ENCODE data around the gene FAM78B.

FAM78B gene

DNA sequence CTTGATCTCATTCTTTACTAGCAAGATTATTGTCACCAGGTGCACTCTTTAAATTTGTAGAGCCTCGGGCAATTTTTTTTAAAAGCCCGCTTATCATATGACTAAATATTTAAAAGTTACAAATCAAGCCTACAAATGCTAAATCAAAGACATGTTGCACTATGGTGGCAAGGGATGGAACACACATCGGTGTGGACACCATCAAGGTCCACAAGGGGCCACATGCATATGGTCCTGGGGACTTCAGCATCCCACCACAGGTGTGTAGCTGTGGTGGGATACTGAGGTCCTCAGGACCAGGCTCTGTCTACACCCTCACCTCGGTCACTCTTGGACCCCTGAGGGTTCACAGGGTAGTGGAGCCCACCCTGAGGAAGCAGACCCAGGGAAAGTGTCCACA lies 45.8 kb downstream of the FAM78B start:
- H3K4me3 ChIP-seq (ENCODE audit: low read depth, low read length), result no peak overlapping the region

- no peak overlapping the region for H3K4me3 ChIP-seq (ENCODE audit: low read depth, low read length)
Measured at GRCh38 chr1:166120281-166120680, 46.5 kb downstream of the FAM78B start.

DNA sequence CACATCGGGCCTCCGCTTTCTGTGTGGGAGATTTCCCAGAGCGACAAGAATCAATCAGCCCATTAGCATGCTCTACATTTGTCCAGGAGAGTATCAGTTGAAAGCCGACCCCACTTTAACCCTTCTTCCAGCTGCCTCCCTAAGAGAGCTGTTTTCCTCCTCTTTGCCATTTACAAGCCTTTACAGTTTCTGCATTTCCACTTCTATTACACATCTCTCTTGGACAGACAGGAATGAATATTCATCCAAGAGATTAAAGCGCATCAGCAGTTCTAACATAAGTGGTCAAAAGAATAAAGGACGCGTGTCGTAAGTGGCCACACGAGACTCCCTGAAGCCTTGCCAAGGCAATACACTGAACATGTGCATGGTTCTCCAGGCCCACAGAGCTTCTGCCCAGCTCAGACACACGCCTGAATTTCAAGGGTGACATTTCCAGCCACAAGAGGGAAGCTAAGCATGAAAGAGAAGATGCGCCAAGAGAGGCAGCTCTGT lies 47.3 kb downstream of the FAM78B start:
- no peak overlapping the region for H3K4me3 ChIP-seq (ENCODE audit: low read depth, low read length)

DNA sequence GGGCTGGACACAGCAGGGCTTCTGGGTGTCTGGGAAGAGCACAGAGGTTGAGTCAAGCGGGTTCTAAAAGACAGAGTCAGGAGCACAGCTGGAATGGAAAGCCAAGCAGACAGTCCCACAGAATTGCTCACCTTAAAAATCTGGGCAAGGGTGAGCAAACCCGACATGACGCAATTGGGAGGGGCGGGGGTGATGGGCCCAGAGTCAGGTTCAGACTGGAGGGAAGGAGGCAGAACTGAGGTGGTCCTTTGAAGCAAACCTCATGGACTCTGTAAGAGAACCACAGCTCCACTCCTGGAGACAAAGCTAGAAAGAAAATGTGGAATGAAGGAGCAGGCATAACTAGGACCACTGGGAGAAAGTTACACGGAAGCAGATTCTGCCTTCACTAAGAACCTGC lies 49.0 kb downstream of the FAM78B start:
- H3K4me3 ChIP-seq (ENCODE audit: low read depth, low read length), result no peak overlapping the region

DNA sequence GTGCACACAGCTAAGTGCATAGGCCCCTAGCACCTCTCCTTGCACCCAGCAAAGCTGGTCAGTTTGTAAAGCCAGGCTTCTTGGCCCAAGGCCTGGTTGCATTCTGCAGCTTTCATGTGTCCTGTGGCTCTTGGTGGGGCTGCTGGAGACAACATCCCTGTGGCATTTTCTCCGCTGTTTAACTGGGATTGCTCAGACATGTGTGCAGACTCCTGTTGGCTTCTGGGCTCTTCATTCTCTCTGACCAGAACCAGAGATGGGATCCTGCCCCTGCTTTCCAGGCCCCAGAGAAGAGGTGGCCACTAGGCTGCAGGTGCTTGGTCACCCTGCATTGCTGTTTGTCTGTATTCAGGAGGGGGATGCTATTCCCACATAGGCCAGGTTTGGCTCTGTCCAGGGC lies 50.8 kb downstream of the FAM78B start:
- H3K4me3 ChIP-seq (ENCODE audit: low read depth, low read length), result no peak overlapping the region

- no peak overlapping the region for H3K4me3 ChIP-seq (ENCODE audit: low read depth, low read length)
Measured at GRCh38 chr1:166114419-166114818, 52.4 kb downstream of the FAM78B start.

GRCh38 chr1:166113630-166114029 lies 53.2 kb downstream of the FAM78B start:
- no peak overlapping the region for H3K4me3 ChIP-seq (ENCODE audit: low read depth, low read length)

DNA sequence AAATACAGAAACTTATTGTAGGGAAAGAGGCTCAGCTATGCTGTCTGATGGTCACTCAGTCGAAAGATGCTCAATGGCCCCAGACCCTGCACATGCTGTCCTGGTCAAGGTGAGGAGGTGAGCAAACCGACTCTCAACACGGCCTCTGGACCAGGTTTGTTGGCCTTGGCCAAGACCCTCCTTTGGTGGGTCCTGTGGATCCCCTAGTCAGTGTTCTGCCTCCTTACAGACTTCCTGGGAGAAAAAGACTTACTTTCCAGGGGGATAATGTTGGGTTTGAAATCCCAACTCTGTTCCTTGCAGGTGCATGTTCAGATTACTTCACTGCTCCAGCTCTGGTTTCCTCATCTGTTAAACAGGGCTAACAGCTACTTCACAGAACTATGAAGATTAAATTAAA lies 53.8 kb downstream of the FAM78B start:
- H3K4me3 ChIP-seq (ENCODE audit: low read depth, low read length), result no peak overlapping the region

DNA sequence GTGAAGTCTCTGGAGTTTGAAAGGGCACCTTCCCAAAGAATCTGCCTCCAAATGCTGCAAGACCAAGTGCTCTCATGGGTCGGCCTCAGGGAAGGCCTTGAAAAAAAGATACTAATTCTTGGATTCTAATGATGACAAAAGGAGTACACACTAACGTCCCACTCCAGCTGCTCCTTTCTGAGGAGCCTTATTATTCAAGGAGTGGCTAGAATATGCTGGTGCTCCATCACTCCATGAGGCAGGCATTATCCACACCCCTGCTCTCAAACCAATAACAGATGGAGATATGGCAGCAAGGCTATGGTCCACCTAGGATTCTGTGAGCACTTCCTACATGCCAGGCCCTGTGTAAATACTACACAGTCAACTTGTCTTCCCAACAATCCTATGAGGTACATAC lies 54.4 kb downstream of the FAM78B start:
- H3K4me3 ChIP-seq (ENCODE audit: low read depth, low read length), result no peak overlapping the region

GRCh38 chr1:166111430-166111829 lies 55.4 kb downstream of the FAM78B start:
- no peak overlapping the region for H3K4me3 ChIP-seq (ENCODE audit: low read depth, low read length)

GRCh38 chr1:166090244-166090643 lies 76.6 kb downstream of the FAM78B start:
- no peak overlapping the region for H3K4me3 ChIP-seq (ENCODE audit: low read depth, low read length)

DNA sequence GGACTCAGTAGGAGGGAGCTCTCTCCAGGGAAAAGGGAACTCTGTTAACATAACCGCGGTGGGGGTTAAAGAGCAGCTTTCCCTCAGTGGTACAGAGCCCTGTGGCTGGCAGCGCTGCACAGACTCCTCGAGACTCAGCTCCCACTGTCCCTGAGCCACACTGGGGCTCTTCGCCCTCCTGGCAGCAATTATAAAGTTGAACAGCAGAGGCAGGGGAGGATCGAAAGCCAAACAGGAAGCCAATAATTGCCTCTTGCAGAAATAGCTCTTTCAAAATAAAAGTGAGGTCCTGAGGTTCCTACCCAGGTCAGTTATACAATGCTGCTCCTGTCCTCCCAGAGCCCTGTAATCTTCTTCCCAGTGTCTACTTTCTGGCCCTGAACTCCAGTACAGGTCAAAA lies 77.0 kb downstream of the FAM78B start:
- no peak overlapping the region for H3K4me3 ChIP-seq (ENCODE audit: low read depth, low read length)

DNA sequence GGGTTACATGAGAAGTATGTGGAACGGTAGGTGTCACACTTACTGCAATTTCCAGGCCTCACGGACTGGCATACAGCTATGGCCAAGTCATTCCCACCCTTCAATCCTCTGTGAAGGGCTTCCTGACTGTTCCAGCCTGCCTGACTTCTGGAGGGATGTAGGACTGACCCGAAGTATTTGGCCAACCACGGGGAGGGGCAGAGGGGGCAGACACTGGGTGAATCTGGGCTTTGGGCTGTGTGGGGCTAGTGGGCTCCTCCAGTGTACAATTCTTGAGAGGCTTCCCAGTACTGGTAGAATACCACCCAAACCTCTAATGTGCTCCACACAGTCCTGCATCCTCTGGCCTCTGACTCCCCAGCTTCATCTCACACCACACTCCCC lies 78.2 kb downstream of the FAM78B start:
- H3K4me3 ChIP-seq (ENCODE audit: low read depth, low read length), result no peak overlapping the region

- no peak overlapping the region for H3K4me3 ChIP-seq (ENCODE audit: low read depth, low read length)
Measured at GRCh38 chr1:166087734-166088571, 78.8 kb downstream of the FAM78B start.

DNA sequence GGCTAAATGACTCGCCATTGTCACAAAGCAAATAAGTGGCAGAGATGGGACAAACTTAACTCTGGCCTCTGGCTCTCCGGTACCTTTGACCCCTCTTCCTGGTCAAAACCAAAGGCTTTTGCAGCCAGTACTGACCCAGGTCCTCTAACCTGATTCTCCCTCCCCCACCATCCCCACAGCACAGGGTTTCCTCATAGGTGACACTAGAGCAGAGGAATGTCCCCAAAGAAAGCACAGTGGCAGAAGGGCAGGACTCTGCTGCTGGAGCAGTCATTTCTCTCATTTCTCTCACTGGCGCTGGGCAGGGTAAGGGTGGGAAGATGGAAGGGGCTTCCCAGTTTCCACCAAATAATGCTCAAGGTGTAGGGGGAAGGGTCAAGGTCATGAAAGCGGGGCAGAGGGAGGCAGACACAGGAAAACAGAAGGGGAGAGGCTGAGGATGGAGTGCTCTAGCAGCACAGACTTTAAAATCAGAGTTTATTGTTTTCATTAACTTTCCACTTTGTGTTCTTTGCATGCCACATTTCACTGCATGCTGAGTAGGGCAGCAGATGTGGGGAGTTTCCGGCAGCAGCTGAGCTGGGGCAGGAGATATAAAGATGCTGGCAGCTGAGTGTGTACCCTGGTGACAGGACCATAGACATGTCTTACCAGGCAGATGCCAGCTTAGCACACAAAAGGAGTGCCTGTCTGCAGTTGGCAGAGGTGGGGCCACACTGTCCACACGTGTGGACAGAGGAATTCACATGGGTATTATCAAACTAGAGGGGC lies 80.5 kb downstream of the FAM78B start:
- H3K4me3 ChIP-seq (ENCODE audit: low read depth, low read length), result no peak overlapping the region

DNA sequence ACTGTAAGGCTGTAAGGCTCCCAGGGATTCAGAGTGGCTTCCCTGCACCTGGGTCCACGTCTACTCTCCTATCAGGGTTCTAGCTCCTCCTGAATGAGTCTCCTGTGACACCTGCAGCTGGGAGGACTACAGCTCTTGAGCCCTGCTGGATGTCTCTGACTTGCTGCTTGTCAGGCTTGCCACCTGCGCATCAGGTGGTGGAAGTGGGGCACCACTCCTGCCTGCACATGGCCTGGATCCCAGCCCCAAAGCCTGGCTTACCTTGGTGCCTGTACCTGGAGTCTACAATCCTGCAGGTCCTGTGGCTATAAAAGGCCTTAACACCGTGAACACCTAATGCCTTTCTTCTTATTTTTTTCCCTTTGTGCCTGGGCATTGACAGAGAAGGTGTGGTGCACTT lies 82.2 kb downstream of the FAM78B start:
- no peak overlapping the region for H3K4me3 ChIP-seq (ENCODE audit: low read depth, low read length)

DNA sequence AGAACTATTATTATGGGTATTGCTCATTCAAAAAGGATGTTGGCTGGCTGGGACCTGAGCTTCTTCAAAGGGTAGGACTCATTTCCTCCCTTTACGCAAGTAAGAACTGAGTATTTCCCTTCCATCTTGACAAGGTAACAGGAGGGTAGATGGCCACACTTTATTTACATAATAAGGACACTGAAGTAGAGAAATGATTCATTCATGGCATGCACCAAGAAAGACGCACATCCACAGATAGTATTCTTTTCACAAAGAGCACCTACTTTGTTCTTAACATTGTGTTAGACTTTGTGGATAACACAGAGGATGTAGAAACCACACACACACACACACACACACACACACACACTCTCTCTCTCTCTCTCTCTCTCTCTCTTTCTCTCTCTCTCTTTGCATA lies 82.9 kb downstream of the FAM78B start:
- H3K4me3 ChIP-seq (ENCODE audit: low read depth, low read length), result no peak overlapping the region

DNA sequence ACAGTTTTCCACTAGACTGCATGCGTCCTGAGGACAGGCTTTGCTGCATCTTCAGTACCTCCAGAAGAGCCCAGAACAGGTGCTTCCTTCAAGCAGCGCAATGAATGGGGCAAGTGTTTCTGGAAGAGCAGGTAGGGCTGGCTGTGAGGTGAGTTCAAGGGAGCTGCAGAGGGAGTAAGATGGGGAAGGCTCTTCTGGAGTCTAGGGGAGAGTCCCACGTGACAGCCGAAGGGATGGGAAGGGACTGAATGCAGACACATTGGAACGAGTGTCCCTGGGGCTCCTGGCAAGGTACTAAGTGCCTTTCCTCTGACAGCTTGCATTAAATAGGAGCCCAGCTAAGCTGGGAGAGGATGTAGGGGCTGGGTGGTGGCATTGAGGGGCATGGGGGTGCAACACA lies 84.2 kb downstream of the FAM78B start:
- no peak overlapping the region for H3K4me3 ChIP-seq (ENCODE audit: low read depth, low read length)

DNA sequence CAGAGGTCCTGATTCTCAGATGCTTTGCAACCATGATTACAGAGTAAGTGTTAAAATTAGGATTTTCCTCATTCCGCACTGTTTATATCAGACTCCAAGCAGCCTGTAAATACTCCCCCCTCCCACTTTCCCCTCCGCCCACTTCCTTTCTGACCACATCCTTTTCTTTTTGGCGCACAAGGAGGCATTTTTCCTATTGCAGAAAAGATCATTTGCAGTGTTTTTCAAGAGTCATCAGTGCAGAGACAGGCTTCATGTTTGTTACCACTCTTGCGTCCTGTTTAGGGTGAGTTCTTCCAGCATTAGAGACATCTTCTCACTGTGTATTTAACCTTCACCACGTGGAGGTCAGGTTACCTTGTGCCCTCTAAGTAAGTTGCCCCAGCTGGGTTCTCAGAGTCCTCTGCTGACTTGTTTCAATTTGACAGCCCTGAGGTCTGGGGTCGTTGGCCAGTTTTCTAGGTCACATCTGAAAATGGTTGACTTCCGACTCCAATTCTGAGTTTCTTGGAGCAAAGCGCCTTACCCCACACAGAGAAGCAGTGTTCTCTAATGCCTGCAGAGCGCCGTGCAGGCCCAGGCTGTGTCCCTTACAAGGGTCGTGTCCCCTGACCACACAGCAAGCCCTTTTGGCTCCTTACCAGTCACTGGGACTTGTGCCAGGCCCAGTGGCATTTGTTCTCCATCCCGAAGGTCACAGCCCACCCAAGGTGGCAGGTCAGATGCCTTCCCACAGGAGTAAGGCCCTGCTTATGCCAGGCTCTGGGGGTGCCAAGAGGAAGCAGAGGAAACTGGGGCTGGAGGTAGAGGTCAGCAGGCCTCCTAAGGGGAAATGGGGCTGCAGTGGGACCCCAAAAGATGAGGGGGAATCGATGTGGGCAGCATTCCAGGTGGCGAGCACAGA lies 85.6 kb downstream of the FAM78B start:
- no peak overlapping the region for H3K4me3 ChIP-seq (ENCODE audit: low read depth, low read length)

DNA sequence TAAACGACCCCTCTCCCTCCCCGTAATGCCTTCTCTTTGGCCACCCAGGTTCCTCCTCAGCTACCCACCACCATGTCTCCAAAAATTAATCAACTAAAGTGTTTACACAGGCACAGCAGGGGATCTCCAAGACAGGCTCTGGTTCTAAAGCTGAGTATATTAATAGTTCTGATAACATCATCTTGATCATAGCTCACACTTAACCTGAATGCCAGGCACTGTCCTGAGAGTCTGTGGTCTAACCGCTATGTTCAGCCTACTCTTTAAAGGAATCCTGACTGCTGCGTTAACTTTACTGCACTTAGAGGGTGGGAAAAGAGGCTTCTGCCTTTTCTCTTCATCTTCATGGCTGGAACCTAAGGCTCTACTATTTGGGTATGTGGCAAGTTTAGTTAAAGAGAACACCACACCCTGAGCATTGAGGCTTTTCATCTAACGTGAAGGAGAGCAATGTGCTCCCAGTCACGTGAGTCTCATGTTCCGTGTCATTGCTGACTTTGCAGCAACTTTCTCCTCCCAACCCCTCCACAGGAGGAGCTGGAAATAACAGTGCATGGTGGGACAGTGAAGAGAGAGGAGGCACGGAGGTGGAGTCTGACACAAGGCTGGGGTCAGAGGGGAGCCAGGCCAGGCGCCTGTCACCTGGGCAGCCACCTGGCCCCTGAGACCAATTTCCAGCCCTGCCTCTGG lies 86.4 kb downstream of the FAM78B start:
- H3K4me3 ChIP-seq (ENCODE audit: low read depth, low read length), result no peak overlapping the region

- no peak overlapping the region for H3K4me3 ChIP-seq (ENCODE audit: low read depth, low read length)
Measured at GRCh38 chr1:166079276-166079675, 87.5 kb downstream of the FAM78B start.

Measured in iPS-11a (cell line).